AG04450 (cell line): Measurements from ENCODE around the gene EFNA5. TPM values are rescaled to one million over a fixed set of nuclear protein-coding genes. Genes with fewer than 3 reads are reported as not detected.

ENCODE experiments used
- CTCF ChIA-PET: fragments of 300-600, 350-600 bp; formaldehyde crosslinking; extraction: SDS; loops from one replicate; lab custom pipeline; 2022; ENCODE audit warnings: antibody characterized with exemption, inconsistent platforms; lab: Charles Lee
- POLR2A ChIA-PET: fragments of 350-600 bp; formaldehyde crosslinking; extraction: SDS; loops from one replicate; lab custom pipeline; 2021; ENCODE audit warnings: antibody characterized with exemption, inconsistent platforms; lab: Yijun Ruan, JAX
- DNase-seq: peaks from one replicate; pipeline ENCODE4 v3.0.0-alpha.2; 2011; ENCODE audit warnings: low read depth, low spot score
- H3K27ac ChIP-seq: one replicate; pipeline ENCODE4 v1.5.1; 2012; ENCODE audit warnings: low read depth, low read length, control low read depth
- H3K27me3 ChIP-seq: one replicate; pipeline ENCODE4 v1.6.0; 2012; ENCODE audit warnings: low read length; ENCODE audit not compliant: control insufficient read depth, insufficient read depth
- H3K4me3 ChIP-seq: 2 replicates; pipeline ENCODE4 v1.5.1; 2011; ENCODE audit warnings: mild to moderate bottlenecking, low read depth, low read length, control low read depth
- H3K9me3 ChIP-seq: 2 replicates; pipeline ENCODE4 v1.5.1; 2012; ENCODE audit warnings: low read length; ENCODE audit not compliant: control insufficient read depth, insufficient read depth
- CTCF ChIP-seq: IDR thresholded peaks from 2 replicates; pipeline ENCODE4 v1.5.1; 2011; ENCODE audit warnings: low read depth, low read length, control low read depth, inconsistent platforms
- polyA plus RNA-seq: library from polyadenylated mRNA; depleted of rRNA; stranded (reverse); fragments of >200 nt; gene quantifications from 2 replicates; pipeline ENCODE4 v1.2.3, GENCODE V29; 2011

Gene EFNA5
- polyA plus RNA-seq, 1 experiment = 3.0 TPM

- H3K4me3 ChIP-seq = no peak overlapping the region
- ChIA-PET POLR2A (interaction anchor here (1.1 kb wide), 1 partner anchor 285 kb away, joined by 6 read pairs; no protein-coding TSS in a partner anchor), CTCF (interaction anchor here (0.6 to 1.1 kb wide), 3 partner anchors 9 to 1002 kb away, joined by 3 to 4 read pairs (median 3); no protein-coding TSS in a partner anchor)
- DNase-seq = no peak
- no peak for TF ChIP-seq CTCF
- peak overlapping the region; percentile 59 for H3K27ac ChIP-seq
- H3K27me3 ChIP-seq = no peaks in the 10 kb centered on the region
- no peaks in the 10 kb centered on the region for H3K9me3 ChIP-seq
Measured at GRCh38 chr5:107387526-107388140, 283.1 kb downstream of the EFNA5 start.

- POLR2A ChIA-PET = no interaction called here
- TF ChIP-seq CTCF = no peak
- no peaks in the 10 kb centered on the region for H3K27me3 ChIP-seq
- CTCF ChIA-PET = no interaction called here
- no peak for DNase-seq
- no peak overlapping the region for H3K27ac ChIP-seq
- H3K9me3 ChIP-seq = no peaks in the 10 kb centered on the region
- no peak overlapping the region for H3K4me3 ChIP-seq
Measured at GRCh38 chr5:107385708-107386107, 285.0 kb downstream of the EFNA5 start.

- no peak for TF ChIP-seq CTCF
- no peaks in the 10 kb centered on the region for H3K27me3 ChIP-seq
- no peak for DNase-seq
- CTCF ChIA-PET = no interaction called here
- no peaks in the 10 kb centered on the region for H3K9me3 ChIP-seq
- H3K4me3 ChIP-seq = no peak overlapping the region
- no peak overlapping the region for H3K27ac ChIP-seq
- POLR2A ChIA-PET = no interaction called here
Measured at GRCh38 chr5:107384256-107384655, 286.5 kb downstream of the EFNA5 start.

GRCh38 chr5:107383414-107383813, 287.3 kb downstream of the EFNA5 start:
- H3K9me3 ChIP-seq = no peaks in the 10 kb centered on the region
- ChIA-PET CTCF (no interaction called here), POLR2A (no interaction called here)
- TF ChIP-seq CTCF = no peak
- no peak for DNase-seq
- H3K27me3 ChIP-seq = no peaks in the 10 kb centered on the region
- H3K27ac ChIP-seq = no peak overlapping the region
- no peak overlapping the region for H3K4me3 ChIP-seq

GRCh38 chr5:107381189-107381856, 289.4 kb downstream of the EFNA5 start:
- ChIA-PET POLR2A (no interaction called here), CTCF (no interaction called here)
- H3K9me3 ChIP-seq = no peaks in the 10 kb centered on the region
- H3K27ac ChIP-seq = peak overlapping the region; percentile 22
- no peak overlapping the region for H3K4me3 ChIP-seq
- no peak for TF ChIP-seq CTCF
- no peak for DNase-seq
- no peaks in the 10 kb centered on the region for H3K27me3 ChIP-seq
